NCI-H510A treated with DMSO at 0.1 percent for 48 hours (cell line): ENCODE measurements around the gene INPP5E.

Experiments
- DNase-seq: peaks from one replicate; lab custom pipeline; 2025; lab: John Stamatoyannopoulos, UW

The INPP5E gene

DNA sequence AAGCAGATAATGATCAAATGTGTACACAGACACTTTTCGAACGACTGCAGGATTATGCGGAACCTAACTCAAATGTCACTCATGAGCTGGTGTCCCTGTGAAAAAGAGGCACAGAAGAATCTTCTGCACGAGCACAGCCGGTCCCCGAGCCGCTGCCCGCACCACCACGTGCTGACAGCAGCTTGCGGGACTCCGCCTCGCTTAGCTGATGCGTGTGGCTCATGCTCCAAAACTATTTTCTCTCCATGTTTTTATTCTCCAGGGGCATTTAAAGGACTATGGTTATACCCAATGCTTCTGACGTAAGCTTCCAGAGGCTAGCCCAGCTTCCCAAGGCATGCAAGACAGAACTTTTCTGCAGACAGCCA, 33.7 kb upstream of the INPP5E start:
- DNase-seq = no peak

GRCh38 chr9:136472640-136473353, 33.2 kb upstream of the INPP5E start:
- DNase-seq = no peak

DNA sequence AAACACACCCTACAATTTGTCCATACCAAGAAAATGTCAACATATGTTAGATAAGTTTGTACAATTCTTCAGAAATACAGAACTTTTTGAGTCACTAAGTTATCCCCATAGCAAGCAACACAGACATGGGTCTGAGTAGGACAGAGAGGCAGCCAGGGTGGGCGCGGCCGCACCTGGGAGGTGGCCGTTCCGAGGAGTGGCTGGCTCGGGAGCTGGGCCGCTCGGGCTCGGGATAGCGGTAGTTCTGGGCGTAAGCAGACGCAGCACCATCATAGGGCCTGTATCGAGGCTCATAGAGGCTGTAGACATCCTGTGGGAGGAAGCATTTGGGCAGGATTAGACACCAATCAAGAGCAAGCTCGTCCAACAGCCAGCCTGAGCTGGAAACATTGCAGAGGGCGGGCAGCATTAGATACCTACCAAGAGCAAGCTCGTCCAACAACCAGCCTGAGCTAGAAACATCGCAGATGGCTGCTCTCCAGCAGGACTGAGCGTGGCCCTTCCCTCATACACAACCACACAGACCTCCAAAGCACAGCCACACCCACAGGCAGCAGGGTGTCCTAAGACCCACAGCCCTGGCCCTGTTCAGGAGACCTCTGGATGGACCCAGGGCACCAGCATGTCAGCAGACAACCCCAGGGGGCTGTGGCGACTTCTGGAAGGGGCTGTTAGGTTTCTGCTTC, 32.3 kb upstream of the INPP5E start:
- DNase-seq = no peak

DNA sequence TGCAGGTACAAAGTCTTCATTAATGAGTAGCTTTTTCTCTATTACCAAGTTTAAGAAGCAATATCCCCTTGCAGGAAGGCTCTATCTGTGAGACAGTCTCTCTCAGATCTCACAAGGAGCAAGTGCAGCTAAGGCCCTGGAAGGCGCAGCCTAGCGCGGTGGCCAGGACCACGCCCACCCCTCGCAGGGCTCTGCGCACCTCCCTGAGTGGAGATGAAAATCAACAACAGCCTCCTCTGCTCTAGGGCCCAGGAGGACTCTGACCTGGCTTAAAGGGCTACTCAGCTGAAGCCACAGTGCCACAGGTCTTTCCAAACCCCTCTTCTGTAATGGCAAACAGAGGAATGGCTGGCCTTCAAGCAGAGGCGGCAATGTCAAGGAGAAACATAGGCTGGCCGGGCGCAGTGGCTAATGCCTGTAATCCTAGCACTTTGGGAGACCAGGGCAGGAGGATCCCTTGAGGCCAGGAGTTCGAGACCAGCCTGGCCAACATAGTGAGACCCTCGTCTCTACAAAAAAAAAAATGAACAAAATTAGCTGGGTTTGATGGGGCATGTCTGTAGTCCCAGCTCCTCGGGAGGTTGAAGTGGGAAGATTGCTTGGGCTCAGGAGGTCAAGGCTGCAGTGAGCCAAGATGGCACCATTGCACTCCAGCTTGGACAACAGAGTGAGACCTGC, 31.3 kb upstream of the INPP5E start:
- no peak for DNase-seq

DNA sequence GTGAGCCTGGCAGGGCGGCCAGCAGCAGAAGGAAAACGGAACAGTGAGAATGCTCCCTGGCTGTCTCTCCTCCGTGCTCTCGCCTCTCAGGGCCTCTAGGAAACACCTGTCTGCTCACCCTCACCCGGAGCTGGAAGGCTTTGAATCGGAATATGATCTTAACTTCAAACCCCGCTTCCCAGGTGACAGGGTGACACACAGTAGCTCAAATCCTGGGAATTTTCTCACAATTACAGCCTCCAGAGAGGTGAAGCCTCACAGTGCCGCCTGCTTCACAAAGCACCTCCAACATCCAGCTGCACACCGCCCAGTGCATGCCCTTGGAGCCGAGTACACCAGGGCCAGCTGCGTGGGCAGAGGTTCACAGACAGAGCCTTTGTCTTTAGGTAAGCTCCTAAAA, 30.7 kb upstream of the INPP5E start:
- DNase-seq = no peak

DNA sequence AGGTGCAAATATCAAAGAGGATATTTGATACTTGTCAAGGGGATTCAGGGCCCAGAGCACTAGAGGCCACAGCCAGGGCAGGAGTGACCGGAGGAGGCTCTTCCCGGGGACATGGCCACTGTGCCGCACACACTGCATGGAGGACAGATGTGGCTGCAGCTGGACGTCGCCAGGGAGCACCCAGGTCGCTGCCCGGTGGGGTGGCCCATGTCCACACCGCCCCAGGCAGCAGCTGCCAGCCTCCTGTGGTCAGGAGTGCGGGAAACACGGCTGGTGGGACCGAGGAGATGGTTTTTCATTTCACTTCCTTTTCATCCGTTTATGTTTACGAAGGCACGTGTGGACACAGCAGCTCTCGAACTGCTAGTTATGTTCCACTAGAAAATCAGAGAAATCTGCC, 28.1 kb upstream of the INPP5E start:
- DNase-seq = no peak

DNA sequence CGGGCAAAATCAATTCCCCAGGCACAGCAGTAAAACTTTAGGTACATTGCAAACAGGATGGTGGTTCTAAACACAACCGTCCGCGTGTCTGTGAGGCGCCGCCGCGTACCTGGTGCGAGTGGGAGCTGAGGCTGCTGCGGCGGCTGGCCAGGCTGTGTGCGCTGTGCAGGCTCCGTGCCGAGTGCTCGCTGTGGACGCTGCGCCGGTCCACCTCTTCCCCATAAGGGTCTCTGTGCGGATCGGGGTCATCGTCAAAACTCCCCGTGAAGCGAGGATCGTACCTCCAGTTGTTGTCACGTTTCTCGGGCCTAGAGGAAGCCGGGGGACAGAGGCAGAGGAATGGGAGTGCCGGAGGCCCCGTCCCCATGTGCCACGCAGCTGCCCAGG, 26.5 kb upstream of the INPP5E start:
- DNase-seq = no peak

DNA sequence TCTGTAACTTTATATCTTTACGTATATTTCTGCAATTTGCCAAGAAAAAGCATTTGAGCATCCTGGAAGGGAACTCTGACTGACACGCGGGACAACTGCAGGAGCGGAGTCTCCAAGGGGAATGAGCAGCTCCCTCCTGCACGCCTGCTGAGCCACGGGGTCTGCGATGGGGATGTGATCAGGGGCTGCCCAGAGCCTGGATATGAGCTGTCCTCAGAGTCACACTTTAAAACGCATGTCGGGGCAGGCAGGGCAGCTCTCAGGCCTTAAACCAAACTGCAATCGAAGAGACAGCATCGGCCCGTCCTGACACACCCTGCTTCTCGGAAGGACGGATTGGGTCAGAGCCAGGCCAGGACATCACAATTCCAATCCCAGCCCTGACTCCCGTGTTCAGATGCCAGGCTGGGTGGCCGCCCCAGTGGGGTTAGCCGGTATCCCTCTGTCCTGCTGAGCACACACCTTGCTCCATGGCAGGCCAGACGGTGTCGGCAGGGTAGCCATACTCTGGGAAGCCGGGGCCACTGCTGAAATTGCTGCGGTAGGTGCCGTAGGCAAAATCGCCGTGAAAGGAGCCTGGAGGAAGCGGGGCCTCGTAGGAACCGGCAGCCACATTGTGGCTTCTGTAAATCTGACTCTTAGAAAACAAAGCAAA, 26.0 kb upstream of the INPP5E start:
- DNase-seq = no peak

DNA sequence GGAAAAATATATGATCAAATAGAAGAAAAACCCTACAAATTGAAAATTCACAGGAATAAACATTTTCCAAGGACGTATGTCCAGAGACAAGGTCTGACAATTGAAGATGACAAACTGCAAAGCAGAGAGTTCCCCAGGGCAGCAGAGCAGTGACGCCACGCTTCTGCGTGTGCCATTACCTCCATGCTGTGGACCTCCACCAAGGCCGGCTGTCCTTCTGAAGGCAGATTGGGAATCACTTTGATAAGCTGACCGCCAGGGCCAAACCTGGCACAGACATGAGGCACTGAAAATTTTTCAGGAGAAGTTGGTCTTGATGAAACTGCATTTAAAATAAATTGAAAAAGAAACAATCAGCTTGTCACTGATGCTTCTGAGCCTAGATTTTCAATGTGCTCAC, 24.6 kb upstream of the INPP5E start:
- no peak for DNase-seq

DNA sequence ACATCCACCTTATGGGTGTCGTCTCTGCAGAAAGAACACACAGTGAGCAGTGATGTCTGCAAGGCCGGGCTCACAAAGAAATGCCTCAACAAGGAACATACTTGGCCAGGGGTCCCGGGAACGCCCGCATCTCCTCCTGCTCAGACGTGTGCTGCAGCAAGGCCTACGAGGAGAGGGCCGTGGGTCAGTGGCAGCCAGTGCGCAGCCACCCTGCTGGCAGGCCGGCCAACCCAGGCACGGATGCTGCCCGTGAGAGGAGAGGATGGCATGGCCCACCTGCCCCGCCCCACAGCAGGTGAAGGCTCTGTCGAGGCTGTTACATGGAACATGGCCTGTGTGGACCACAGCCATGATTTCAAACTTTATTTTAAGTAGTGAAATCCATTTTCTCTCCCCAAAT, 23.9 kb upstream of the INPP5E start:
- DNase-seq = no peak

DNA sequence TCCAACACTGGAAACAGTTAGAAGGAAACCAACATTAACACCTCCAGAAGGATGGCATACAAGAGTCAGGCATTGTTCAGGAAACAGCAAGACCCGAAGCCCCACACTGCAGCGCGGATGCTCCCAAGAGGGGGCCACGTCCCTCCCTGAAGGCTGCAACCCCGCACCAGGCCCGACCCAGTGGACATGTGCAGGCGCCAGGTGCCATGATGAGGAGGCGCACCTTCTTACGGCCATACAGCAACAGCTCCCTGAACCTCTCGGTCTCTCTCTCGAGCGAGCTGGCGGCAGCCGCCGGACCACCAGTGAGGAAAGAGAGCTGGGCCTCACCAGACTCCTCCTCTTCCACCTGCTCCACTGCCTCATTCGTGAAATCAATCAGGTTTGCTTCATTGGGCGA, 23.0 kb upstream of the INPP5E start:
- DNase-seq = no peak

GRCh38 chr9:136460772-136461325, 21.2 kb upstream of the INPP5E start:
- no peak for DNase-seq

DNA sequence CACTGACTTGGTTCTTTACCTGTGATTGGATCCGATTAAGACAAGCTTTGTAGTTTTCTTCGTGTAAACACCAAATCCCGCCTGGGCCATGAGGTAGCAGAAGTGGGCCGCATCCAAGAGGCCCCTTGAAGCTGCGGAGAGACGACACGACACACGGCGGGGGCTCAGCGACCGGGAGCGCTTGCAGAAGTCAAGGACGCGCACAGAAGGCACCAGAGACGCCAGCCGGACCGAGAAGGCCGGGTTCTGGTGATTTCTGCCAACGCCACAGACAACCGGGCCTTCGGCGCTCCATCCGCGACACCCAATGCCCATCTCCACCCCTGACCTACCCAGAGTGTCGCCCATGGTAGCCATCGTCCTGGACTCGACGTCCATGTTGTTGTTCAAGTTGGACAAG, 19.8 kb upstream of the INPP5E start:
- no peak for DNase-seq

DNA sequence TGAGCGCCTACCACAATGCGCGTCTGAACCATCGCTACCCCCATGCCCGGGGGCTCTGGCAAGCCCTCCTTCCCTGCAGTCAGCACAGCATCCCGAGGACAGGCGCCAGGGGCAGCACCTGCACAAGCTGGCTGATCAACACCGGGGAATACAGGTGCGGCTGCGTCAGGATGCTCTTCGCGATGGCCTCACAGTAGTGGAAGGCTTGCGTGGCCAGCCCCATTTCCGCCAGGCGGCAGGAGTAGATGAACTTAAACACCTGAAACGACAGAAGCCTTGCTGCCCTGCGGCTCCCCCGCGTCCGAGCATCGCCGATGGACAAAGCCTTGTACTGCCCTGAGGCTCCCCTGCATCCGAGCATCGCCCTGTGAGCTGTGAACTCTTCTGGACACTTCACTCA, 17.7 kb upstream of the INPP5E start:
- no peak for DNase-seq

DNA sequence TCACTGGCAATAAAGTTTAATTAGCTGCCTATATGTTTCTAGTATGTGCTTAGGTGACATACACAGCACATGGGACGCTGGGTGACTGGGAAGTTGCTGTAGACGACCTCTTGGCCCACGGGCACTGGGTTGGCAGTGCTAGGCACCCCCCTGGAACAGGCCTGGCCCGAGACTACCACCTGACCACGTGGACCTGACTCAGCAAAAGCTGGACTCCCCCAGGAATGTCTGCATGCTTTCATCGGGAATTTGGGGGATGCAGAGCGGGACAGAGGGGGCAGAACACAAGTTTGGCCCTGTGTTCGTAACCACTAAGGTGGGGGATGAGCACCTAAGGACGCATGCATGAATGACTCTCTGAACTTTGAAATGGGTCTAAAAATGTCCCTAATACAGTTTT, 16.6 kb upstream of the INPP5E start:
- DNase-seq = no peak

DNA sequence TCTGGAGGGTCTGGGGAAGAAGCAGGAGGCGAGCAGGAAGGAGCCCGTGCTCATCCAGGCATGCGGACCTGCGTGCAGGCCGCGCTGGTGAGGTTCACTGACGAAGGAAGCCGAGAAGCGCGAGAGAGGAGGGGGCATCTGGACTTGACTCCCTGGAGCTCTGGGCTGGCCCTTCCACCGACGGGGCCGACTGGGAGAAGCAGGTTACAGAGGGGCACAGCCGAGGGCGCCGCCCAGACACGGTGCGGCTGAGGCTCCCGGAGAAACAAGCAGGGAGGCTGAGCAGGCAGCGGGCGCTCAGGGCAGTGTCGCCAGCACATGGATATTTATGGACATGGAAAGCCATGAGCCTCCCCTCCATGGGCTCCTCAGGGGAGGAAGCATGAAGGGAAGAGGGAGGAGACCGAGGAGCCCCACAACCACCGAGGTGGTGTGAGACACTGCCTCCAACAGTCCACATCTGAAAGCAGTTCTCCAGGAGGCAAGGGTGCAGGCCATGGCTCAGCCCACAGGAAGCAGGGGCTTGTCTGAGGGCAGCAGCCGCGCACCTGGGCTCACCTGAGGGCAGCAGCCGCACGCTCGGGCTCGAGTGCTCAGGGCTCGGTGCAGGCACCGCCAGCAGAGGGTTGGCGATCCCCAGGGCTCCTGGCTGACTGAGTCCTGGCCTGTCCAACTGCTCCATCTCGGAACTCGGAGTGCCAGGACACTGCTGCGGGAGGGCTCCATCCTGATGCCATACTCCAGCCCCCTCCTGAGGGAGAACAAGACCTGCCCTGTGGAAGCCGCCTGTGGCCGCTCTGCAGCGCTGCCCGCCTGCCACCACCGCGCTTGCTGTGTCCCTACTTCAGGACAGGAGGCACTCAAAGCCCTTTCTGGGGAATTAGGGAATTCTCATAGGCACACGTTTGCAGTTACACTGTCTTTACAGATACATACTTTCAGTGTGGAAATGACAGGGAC, 15.7 kb upstream of the INPP5E start:
- DNase-seq = no peak

DNA sequence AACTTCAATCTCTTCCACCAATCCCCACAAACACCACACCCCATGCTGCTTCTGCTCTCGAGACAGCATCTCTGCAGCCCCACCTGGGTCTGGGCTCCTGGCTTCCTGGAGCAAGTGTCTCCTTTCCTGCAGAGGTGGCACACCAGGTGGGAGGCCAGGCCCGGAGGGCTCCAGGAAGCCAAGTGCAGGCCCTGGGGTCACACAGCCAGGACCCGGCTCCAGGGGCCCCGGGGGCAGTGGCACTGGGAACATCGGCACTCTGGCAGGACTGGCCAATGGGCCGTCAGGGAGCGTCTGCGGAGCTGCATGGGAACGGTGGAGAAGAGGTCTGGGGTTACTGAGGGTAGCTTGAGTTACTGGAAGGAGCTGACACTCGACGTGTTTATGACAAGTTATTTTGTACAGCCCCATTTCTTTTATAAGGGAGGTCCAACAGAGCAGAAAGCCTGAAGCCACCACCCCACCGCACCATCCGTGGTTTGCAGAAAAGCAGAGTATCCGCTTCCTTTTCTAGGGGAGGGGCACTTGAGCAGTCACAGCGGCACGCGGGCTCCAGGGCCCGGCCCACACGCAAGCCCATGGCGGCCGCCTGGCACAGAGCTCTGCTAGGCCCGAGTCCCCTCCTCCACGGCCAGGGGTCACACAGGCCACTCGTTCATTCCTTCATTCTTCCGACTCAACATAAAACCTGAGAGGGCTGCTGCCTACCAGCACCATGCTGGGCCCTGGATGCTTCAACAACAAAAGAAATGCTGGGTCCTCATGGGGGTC, 14.6 kb upstream of the INPP5E start:
- DNase-seq = no peak

- no peak for DNase-seq
Observed at GRCh38 chr9:136453326-136453725, 13.7 kb upstream of the INPP5E start.

DNA sequence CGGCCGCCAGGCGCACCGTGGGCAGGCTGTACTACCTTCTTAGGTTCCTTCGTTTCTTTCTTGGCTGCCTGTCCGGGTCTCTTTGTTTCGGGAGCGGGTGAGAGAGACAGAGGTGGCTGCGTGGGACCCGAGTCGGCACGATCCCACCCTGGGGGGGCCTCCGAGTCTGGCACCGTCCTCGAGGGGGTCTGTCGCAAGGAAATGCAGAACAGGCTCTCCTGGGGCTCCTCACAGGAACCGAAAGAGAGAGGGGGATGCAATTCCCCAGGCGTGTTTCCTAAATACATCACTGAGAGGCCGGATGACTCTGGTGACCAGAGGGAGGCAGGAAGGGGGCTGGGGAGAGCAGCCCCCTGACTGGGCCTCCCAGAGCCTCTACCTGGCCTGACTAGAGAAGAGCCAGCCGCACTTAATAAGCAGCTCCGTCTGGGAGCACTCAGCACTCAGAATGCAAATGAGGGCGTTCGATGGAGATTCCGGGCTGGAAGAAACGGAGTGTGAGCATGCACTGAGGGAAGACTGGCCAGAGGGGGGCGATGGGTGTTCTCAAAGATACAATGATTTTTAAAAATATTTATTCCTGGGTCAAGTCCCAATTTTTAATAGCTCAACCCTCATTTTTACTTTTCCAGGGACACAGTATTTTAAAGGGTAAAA, 11.7 kb upstream of the INPP5E start:
- DNase-seq = no peak

DNA sequence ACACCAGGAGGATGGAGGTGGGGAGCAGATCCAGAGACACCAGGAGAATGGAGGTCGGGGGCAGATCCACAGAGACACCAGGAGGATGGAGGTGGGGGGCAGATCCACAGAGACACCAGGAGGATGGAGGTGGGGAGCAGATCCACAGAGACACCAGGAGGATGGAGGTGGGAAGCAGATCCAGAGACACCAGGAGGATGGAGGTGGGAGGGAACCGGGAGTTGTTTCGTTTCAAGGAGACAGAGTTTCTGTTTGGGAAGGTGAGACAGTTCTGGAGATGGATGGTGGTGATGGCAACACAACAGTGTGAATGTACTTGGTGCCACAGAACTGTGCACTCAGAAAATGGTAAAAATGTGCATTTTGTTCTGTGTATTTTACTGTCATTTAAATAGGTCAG, 9.0 kb upstream of the INPP5E start:
- no peak for DNase-seq
